HG03025 (cell line): ENCODE data around the gene TAF1C.

Source experiments
- ATAC-seq: cut with Tn5 transposase; IDR thresholded peaks from one replicate; pipeline ENCODE4 v1.9.1; 2021; ENCODE audit warnings: mild to moderate bottlenecking, moderate library complexity; ENCODE audit not compliant: unreplicated experiment, low FRiP score

The TAF1C gene

GRCh38 chr16:84190731-84191388, 4.0 kb upstream of the TAF1C start, which contains the start of gene ADAD2:
Gene ADAD2 (plus strand): TSS chr16:84191157. CDS start chr16:84191231, 74 bp downstream.
- no peak for ATAC-seq

GRCh38 chr16:84184775-84185174, 2.1 kb downstream of the TAF1C start:
- no peak for ATAC-seq

DNA sequence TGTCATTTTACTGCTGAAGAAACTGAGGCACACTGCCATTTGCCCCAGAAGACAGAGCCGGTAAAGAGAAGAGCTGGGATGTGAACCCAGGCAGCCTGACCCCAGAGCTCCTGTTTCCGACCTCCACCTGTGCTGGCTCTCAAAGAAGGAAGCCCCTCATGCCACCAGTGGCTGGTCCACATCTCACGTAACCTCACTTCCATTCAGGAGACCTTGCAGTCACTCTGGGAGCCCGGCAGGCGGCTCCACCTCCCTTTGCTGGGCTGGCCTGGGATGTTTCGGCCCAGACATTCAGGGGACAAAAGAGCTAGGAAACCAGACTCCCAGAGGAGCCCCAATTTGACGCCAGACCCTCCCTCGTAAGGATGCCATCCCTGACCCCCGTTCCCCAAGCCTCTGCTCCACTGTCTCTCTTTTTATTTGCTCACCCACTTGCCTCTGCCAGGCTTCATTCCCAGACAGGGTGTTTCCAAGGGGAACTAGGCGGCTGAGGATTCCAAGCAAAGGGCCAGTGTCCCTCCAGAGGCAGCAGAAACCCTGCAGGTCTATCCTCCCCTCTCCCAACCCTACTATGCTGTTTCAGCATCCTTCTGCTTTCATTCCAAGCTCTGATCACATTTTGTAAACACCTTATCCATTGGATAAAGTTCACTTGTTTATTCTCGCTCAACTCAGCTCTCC, 2.8 kb downstream of the TAF1C start:
- ATAC-seq: no peak

DNA sequence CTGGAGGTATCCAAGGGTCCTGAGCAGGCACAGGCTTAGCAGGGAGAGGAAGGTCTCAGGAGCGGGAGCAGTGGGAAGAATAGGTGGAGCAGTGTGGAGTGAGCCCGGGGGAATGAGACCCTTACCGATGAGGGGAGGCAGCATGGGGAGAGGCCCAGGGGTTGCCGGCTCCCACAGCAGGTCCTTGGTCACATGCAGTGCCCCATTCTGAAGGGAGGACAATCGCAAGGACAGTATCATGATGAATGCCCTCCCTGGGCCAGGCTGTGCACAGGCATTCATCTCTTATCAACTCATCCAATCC, 3.3 kb downstream of the TAF1C start:
- ATAC-seq: no peak

DNA sequence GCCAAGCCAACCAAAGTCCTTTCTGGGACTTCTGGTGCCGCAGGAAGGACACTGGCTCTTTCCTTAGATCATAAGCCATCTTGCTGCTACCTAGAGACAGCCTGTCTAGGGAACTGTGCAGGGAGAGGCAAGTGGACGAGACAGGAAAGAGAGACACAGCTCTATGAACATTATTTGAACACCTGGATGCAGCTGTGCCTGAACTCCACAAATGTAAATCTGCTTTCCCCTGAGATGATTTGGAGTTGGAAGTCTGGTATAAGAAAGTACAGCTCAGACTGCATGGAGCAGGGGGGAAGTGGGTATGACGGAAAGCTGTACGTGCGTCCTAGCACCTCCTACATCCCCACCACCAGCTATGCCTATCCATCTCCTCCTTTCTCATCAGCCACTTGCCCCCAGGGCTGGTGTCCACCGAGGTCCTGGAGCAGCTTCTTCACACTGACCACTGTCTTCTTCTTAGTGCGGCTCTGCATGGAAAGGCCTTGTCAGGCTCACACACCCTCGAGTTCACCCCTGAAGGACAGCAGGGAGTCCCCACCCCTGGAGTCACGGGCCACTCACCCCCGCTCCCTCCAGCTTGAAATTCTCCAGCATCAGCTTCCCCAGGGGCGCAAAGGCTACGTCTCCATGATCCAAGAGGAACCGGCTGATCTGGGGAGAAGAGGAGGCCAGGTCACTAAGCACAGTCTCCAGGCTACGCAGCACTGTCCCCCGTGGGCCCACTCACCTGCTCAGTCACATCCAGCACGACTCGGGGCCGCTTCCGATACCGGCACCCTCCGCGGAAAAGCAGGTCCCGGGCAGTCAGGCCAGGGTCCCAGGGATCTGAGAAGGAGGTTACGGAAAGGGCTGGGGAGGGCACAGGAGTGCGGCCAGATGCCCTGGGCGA, 3.9 kb downstream of the TAF1C start:
- no peak for ATAC-seq

GRCh38 chr16:84182104-84182503, 4.8 kb downstream of the TAF1C start:
- no peak for ATAC-seq

DNA sequence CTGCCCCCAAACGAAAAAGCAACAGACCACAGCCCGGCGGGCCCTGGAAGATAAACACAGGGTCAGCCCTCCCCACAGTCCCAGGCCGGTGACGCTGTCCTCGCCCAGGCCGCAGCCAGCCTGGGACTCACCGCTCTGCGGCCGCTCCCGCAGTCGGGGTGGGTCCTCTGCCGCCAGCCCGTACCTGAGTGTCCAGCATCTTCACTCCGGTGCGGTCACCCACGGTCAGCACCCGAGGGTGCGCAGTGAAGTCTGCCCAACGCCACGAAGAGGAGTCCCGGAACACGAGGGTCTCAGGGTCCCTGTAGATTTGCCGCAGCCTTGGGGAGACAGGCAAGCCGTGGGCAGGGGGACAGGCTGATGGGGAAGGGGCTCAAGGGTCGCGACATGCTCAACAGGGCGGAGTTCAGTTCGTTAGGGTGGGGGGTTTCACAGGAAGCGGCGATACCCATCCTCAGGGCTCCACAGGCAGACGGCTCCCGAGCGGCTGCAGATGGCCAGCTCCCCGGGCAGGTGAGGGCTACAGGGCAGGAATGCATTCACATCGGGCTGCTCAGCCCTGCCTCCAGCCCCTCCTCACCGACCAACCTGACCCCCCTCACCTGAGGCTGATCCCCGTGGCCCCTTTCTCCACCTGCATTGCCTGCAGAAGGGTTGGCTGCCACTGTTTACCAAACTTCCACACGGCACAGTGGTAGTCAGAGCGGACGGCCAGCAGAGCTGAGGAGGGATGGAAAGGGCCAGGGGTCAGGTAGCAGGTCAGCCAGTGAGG, 5.5 kb downstream of the TAF1C start:
- no peak for ATAC-seq

DNA sequence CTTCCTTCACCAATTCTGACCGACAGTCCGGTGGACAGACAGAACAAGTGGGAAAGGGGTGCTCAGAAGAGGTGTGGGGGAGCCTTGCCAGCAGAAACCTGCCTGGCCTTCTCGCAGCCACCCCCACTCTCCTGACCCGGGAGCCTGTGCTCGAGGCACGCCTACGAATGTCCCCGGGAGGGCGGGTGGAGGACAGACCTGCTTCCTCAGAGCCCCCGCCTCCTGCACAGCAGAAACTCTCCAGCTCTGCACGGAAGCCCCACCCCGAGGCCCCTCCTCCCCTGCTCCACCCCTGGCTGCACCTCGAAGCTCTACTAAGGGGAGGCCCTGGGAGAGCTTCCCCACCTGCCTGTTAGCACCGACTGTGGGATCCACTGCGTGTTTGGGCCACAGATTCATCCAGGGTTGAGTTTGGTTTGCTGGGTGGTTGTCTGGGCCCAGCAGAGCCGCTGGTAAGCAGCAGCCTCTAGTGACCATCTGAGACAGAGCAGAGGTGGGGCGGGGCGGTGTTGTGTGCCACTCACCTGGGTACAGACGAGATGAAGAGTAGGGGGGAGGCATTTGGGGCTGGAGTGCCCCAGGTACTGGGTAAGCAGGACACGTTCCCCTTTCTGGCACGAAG, 6.2 kb downstream of the TAF1C start:
- ATAC-seq: no peak

DNA sequence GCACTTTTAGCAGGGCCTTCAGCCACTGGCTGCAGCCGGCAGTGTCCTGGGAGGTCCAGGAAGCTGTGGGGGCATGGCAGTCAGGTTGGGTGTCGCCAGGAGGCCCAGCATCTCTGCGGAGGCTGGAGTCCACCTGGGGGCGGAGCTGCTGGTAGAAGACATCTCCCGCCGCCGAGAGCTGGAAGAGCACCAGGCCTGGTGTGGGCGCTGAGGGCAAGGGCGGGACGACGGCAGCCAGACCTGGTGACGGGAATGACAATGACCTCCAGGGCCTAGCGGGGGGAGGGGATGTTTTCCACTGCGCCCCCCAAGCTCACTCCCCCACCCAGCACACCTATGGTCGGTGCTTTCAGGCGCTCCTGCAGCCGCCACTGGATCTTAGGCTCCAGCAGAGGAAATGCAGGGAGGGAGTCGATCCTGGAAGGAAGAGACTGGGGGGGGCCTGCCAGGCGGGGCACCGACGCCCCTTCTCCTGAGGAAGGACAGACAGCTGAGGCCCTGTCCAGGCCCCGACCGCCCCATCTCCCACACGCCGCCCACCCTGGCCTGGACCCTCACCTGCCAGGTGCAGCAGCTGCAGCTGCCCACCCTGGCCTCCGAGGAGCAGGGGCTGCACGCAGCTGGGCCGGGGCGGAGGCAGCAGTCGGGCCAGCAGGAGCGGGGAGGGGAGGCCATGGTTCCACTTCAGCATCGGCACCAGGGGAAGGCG, 7.1 kb downstream of the TAF1C start:
- ATAC-seq: no peak

GRCh38 chr16:84178892-84179611, 7.8 kb downstream of the TAF1C start:
- ATAC-seq: no peak

DNA sequence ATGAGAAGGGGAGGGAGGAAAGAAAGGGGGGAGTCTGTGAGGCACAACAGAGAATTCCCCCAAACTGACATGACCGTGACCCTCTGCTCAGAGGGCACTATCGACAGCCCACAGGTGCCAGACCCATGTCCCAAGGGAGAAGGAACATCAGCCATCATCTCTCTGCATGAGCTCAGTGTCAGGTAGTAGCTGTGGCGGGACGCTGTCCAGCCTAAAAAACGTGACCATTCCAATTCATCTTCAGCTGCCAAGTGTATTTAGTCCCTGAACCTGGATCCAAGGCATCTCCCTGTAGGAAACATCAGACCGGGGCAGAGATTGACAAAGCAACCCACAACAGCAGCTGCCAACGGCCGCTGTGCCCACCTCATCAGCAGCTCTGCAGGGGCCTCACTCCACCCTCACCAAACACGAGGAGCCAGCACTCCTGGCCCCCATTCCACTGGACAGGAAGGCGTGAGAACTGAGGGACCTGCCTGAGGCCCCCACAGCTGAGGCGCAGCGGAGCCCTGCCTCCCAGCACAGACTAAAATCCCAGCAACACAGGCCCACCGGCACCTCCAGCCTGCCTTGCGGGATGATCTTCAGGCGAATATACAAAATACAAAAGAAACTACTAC, 8.6 kb downstream of the TAF1C start:
- no peak for ATAC-seq

GRCh38 chr16:84177741-84178073, 9.2 kb downstream of the TAF1C start:
- ATAC-seq: no peak

DNA sequence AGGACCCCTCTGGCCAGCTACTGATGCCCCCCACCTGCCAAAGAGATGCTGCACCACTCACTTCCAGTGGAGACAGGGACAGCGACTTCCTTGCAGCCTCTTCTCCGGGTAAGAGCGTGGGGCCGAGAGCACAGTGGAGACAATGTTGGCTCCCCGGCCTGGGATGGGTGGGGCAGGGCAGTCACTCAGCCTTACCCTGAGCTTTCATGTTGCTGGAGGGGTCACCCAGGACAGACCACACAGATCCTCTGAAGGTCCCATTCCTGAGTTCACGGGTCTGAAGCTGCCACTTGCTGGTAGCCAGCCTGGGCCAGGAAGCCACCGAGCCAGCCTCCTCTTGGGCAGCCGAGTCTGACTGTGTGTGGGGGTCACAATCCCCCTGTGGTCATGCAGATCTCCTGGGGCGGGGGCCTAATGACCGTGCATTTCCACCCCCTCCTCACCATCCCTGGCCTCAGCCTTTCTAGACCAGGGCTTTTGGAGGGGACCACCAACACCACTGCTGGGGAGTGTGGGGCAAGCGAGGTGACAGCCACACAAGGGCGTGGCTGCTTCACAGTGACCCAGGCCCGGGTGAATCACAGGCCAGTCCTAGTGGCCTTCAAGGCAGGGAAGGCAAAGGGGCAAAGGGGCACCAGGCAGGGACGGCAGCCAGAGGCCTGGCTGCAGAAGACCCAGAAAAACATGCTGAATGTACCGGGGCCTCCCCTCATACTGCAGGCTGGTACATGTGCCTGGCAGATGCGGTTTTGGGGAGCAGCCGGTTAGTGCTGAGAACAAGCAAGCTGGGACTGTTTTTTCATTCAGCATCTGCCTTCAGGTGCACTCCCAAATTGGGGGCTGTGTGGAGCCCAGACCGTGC, 10.4 kb downstream of the TAF1C start:
- ATAC-seq: no peak

DNA sequence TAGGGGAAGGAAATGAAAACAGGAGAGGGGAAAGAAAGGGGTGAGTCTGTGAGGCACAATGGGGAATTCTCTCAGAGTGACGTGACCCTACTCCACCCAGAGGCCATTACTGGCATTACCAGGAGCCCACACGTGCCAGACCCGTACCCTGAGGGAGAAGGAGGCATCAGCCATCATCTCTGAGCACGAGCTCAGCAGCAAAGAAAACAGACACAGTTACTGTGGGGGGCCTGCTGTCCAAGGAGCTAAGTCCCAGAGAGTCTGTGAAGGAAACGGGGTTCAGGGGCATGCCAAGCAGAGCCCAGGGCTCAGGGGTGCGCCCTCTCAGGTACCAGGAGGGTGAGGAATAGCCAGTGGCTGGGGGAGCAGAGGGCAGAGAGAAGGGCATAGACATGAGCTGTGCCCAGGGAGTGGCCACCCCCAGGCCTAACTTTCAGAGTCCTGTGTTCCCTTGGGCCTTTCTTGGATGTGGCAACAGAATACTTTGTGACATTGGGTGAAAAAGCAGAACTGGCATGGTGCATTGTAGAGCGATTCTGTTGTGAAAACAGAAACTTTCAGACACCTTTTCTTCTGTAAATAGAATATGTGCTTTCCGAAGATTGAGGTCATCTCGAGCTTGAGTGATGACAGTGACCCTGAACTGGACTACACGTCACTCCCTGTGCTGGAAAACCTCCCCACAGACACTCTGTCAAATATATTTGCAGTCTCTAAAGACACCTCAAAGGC, 11.3 kb downstream of the TAF1C start:
- ATAC-seq: peak; percentile 71

- ATAC-seq: no peak
These were observed 12.5 kb downstream of the TAF1C start for GRCh38 chr16:84174396-84174795.

- no peak for ATAC-seq
These were observed 17.0 kb downstream of the TAF1C start for GRCh38 chr16:84169765-84170310.
